H1 (cell line): Measurements from ENCODE around the gene ZSCAN29. TPM values are rescaled to one million over a fixed set of nuclear protein-coding genes. Genes with fewer than 3 reads are reported as not detected.

Source experiments
- CTCF ChIA-PET: fragments of 300-600 bp; sonication (Branson Sonifier 250); formaldehyde crosslinking; loops from one replicate; lab custom pipeline; 2021; ENCODE audit not compliant: partially characterized antibody; lab: Charles Lee
- POLR2A ChIA-PET: fragments of 300-600 bp; sonication (Branson Sonifier 250); formaldehyde crosslinking; loops from one replicate; lab custom pipeline; 2021; ENCODE audit warnings: inconsistent platforms; ENCODE audit not compliant: partially characterized antibody; lab: Charles Lee
- DNase-seq, 2 experiments: peaks; one replicate each; pipeline versions ENCODE4 v3.0.0 to v3.0.0-alpha.2; 2010 to 2022; ENCODE audit warnings: low spot score in 2 of 2, low read depth in 1 of 2, mixed read lengths in 1 of 2
- FAIRE-seq: peaks from 2 replicates; lab custom pipeline; 2011; peaks lifted over from hg19 to GRCh38; lab: Jason Lieb, UNC
- H2AFZ ChIP-seq: 2 replicates; pipeline ENCODE4 v1.8.1; 2012; ENCODE audit warnings: low read length, inconsistent platforms
- H2AK5ac ChIP-seq: 2 replicates; pipeline ENCODE4 v1.6.1; 2013; ENCODE audit warnings: low read depth, low read length
- H2BK120ac ChIP-seq: replicated peaks from 2 replicates; pipeline ENCODE3; 2013; ENCODE audit warnings: low read depth, low read length, inconsistent platforms
- H2BK12ac ChIP-seq: 2 replicates; pipeline ENCODE4 v1.6.1; 2013; ENCODE audit warnings: low read depth, low read length
- H2BK15ac ChIP-seq: 2 replicates; pipeline ENCODE4 v1.6.1; 2013; ENCODE audit warnings: low read length
- H2BK20ac ChIP-seq: 2 replicates; pipeline ENCODE4 v1.6.1; 2013; ENCODE audit warnings: low read length
- H2BK5ac ChIP-seq: 2 replicates; pipeline ENCODE4 v1.6.1; 2013; ENCODE audit warnings: low read depth, low read length
- H3K14ac ChIP-seq: 2 replicates; pipeline ENCODE4 v1.6.1; 2013; ENCODE audit warnings: inconsistent platforms; ENCODE audit not compliant: insufficient read length
- H3K18ac ChIP-seq: 2 replicates; pipeline ENCODE4 v1.6.1; 2013; ENCODE audit warnings: low read length; ENCODE audit errors: extremely low read depth
- H3K23ac ChIP-seq: 2 replicates; pipeline ENCODE4 v1.6.1; 2013; ENCODE audit warnings: inconsistent platforms; ENCODE audit not compliant: insufficient read length
- H3K23me2 ChIP-seq: 2 replicates; pipeline ENCODE4 v1.6.1; 2013; ENCODE audit warnings: low read depth, low read length
- H3K27ac ChIP-seq: 2 replicates; pipeline ENCODE4 v1.6.1; 2011; ENCODE audit warnings: low read depth, low read length, inconsistent platforms
- H3K27me3 ChIP-seq, 4 experiments: replicated peaks in 1 of 4; 1 replicate in 1 of 4; 2 replicates in 3 of 4; pipeline versions ENCODE4 v1.6.1 to v1.8.1; 2011 to 2013; ENCODE audit warnings: low read length in 3 of 4, mild to moderate bottlenecking in 3 of 4, inconsistent platforms in 2 of 4, mixed read lengths in 2 of 4, moderate library complexity in 1 of 4; ENCODE audit not compliant: control insufficient read depth in 3 of 4, insufficient read depth in 3 of 4; ENCODE audit errors: extremely low read depth in 1 of 4
- H3K36me3 ChIP-seq, 4 experiments: 2 replicates each; pipeline versions ENCODE4 v1.6.1 to v1.8.1; 2011 to 2013; ENCODE audit warnings: mild to moderate bottlenecking in 4 of 4, low read length in 3 of 4, moderate library complexity in 2 of 4, control low read depth in 1 of 4, inconsistent platforms in 1 of 4; ENCODE audit not compliant: insufficient read depth in 4 of 4, control insufficient read depth in 2 of 4
- H3K4ac ChIP-seq: replicated peaks from 2 replicates; pipeline ENCODE3; 2013; ENCODE audit warnings: low read length, low read depth, mixed read lengths, inconsistent platforms; ENCODE audit not compliant: insufficient read length
- H3K4me1 ChIP-seq, 4 experiments: replicated peaks in 1 of 4; 1 replicate in 1 of 4; 2 replicates in 3 of 4; pipeline versions ENCODE4 v1.6.1 to v1.8.1; 2011 to 2013; ENCODE audit warnings: low read length in 3 of 4, inconsistent platforms in 2 of 4, mixed read lengths in 1 of 4; ENCODE audit not compliant: insufficient read depth in 4 of 4, control insufficient read depth in 3 of 4
- H3K4me2 ChIP-seq, 2 experiments: 2 replicates each; pipeline versions ENCODE4 v1.6.1 to v1.8.1; 2011 to 2013; ENCODE audit warnings: low read depth in 2 of 2, low read length in 2 of 2, control low read depth in 1 of 2, inconsistent platforms in 1 of 2, mild to moderate bottlenecking in 1 of 2; ENCODE audit not compliant: insufficient read depth in 1 of 2
- H3K4me3 ChIP-seq, 4 experiments: fragments of 200-600, 300-600 bp in 1 of 4; sonication (generic), shearing (Covaris generic), sonication (Bioruptor Twin) in 1 of 4; 2 replicates each; pipeline versions ENCODE4 v1.5.1 to v1.8.1; 2011 to 2016; ENCODE audit warnings: low read length in 4 of 4, low read depth in 3 of 4, control low read depth in 2 of 4, inconsistent platforms in 2 of 4, mild to moderate bottlenecking in 2 of 4, mixed read lengths in 1 of 4, moderate library complexity in 1 of 4; ENCODE audit not compliant: insufficient read depth in 2 of 4; ENCODE audit errors: extremely low read depth in 1 of 4
- H3K56ac ChIP-seq: replicated peaks from 2 replicates; pipeline ENCODE3; 2013; ENCODE audit warnings: low read depth, mild to moderate bottlenecking, mixed read lengths, low read length, inconsistent platforms; ENCODE audit not compliant: insufficient read length
- H3K79me1 ChIP-seq: 2 replicates; pipeline ENCODE4 v1.6.1; 2013; ENCODE audit warnings: low read depth, low read length, control low read depth
- H3K79me2 ChIP-seq, 2 experiments: 2 replicates each; pipeline versions ENCODE4 v1.6.1 to v1.8.1; 2012 to 2013; ENCODE audit warnings: low read length in 2 of 2, mild to moderate bottlenecking in 2 of 2, inconsistent platforms in 1 of 2; ENCODE audit not compliant: insufficient read depth in 2 of 2, control insufficient read depth in 1 of 2
- H3K9ac ChIP-seq, 4 experiments: replicated peaks in 1 of 4; 1 replicate in 1 of 4; 2 replicates in 3 of 4; pipeline versions ENCODE4 v1.6.1 to v1.8.1; 2011 to 2013; ENCODE audit warnings: low read depth in 3 of 4, low read length in 3 of 4, control low read depth in 2 of 4, mild to moderate bottlenecking in 2 of 4, moderate library complexity in 2 of 4, inconsistent platforms in 1 of 4; ENCODE audit errors: extremely low read depth in 1 of 4
- H3K9me3 ChIP-seq, 2 experiments: 2 replicates each; pipeline versions ENCODE4 v1.6.1 to v1.8.1; 2012 to 2013; ENCODE audit warnings: mild to moderate bottlenecking in 2 of 2, moderate library complexity in 2 of 2, control low read depth in 1 of 2, inconsistent platforms in 1 of 2, low read depth in 1 of 2, low read length in 1 of 2, mixed read lengths in 1 of 2; ENCODE audit not compliant: insufficient read depth in 2 of 2
- H4K20me1 ChIP-seq, 2 experiments: replicated peaks in 1 of 2; 2 replicates each; pipeline versions ENCODE3 to v1.8.1; 2011 to 2013; ENCODE audit warnings: inconsistent platforms in 2 of 2, low read length in 2 of 2, mild to moderate bottlenecking in 1 of 2; ENCODE audit not compliant: insufficient read depth in 2 of 2, control insufficient read depth in 1 of 2
- H4K5ac ChIP-seq: 2 replicates; pipeline ENCODE4 v1.6.1; 2013; ENCODE audit warnings: low read length, low read depth, mixed read lengths, inconsistent platforms; ENCODE audit not compliant: insufficient read length
- H4K8ac ChIP-seq: 2 replicates; pipeline ENCODE4 v1.8.0; 2013; ENCODE audit warnings: mild to moderate bottlenecking, moderate library complexity, low read length, inconsistent platforms; ENCODE audit not compliant: insufficient read depth; ENCODE audit errors: extremely low read depth
- H4K91ac ChIP-seq: replicated peaks from 2 replicates; pipeline ENCODE3; 2013; ENCODE audit warnings: low read length, mixed read lengths, inconsistent platforms; ENCODE audit not compliant: insufficient read length
- WGBS, 2 experiments: shearing (Covaris generic) in 1 of 2; methylation state at CpG; one replicate each; pipeline versions ENCODE4 v1.1.6 to v1.1.7; 2013 to 2015; ENCODE audit warnings: low lambda C conversion rate in 2 of 2, mixed read lengths in 2 of 2, inconsistent platforms in 1 of 2, low coverage in 1 of 2, missing lambda C conversion rate in 1 of 2; ENCODE audit not compliant: insufficient replicate concordance in 2 of 2, insufficient coverage in 1 of 2, insufficient read length in 1 of 2; ENCODE audit errors: extremely low coverage in 1 of 2, missing lambda C conversion rate in 1 of 2; 5-methylcytosine and 5-hydroxymethylcytosine counted together
- polyA plus RNA-seq, 7 experiments: library from polyadenylated mRNA; depleted of rRNA in 3 of 7; stranded (reverse) in 5 of 7; unstranded in 2 of 7; fragments of >200 nt in 5 of 7; fragments of 200-250 nt in 2 of 7; gene quantifications; 1 replicate in 5 of 7; 2 replicates in 1 of 7; 4 replicates in 1 of 7; pipeline versions ENCODE4 v1.2.1 to v1.2.3, GENCODE V29; 2011 to 2013; ENCODE audit warnings: missing spikeins in 2 of 7, mixed read lengths in 2 of 7
- total RNA-seq: library from RNA; stranded (reverse); fragmentation: NEBNext Ultra II Directional; extraction: Animal tissue kit (Norgen Biotek cat#: 25700); gene quantifications from 2 replicates; pipeline ENCODE4 v1.2.1, GENCODE V29; 2021
- TF ChIP-seq, protein P1 (sequence below): IDR thresholded peaks from 2 replicates; pipeline ENCODE4 v1.6.1; 2012; ENCODE audit warnings: low read length, inconsistent platforms

Gene ZSCAN29
- total and polyA plus RNA-seq, 2 of the 8 experiments (the other 6 are each of a cell fraction or from before 2014, with no cell fraction given): 6.4 to 41.3 TPM

DNA sequence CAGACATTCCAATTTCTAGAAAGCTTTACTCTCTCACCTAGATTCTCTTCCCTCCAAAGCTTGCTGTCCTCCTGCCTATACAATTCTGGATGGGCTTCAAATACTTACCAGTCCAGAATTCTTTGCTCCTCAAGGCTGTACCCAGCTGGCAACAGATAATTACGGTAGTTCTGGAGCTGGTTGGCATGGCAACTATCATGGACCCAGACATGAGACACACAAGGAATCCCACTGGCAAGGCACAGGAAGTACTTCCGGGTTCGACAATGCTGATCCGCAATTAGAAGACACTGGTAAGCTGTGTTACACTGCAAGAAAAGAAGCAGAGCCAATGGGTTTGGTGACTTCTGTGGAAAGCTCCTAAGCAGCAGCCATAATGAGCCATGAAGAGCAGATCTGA lies 37.9 kb upstream of the ZSCAN29 start:
- H3K36me3 ChIP-seq: peaks cover 34 to 93% (median 73%) of the 10 kb centered on the region in 4 experiments
- H3K27ac ChIP-seq: no peak overlapping the region
- H4K5ac ChIP-seq: no peak overlapping the region
- no peak overlapping the region for H2BK12ac ChIP-seq
- H4K8ac ChIP-seq: no peak overlapping the region
- H3K79me1 ChIP-seq: no peaks in the 10 kb centered on the region; the same call in 1 of the 2 replicates
- H3K4me3 ChIP-seq: no peak overlapping the region
- no peak overlapping the region for H3K23ac ChIP-seq
- no peak overlapping the region for H4K91ac ChIP-seq
- FAIRE-seq (no peak), DNase-seq (no peak)
- ChIA-PET POLR2A (interaction anchor here (0.9 to 1.1 kb wide), 2 partner anchors 9 to 11 kb away, joined by 3 read pairs; no protein-coding TSS in a partner anchor), CTCF (no interaction called here)
- no peak overlapping the region for H3K18ac ChIP-seq
- no peak overlapping the region for H2AFZ ChIP-seq
- TF ChIP-seq, protein P1, sequence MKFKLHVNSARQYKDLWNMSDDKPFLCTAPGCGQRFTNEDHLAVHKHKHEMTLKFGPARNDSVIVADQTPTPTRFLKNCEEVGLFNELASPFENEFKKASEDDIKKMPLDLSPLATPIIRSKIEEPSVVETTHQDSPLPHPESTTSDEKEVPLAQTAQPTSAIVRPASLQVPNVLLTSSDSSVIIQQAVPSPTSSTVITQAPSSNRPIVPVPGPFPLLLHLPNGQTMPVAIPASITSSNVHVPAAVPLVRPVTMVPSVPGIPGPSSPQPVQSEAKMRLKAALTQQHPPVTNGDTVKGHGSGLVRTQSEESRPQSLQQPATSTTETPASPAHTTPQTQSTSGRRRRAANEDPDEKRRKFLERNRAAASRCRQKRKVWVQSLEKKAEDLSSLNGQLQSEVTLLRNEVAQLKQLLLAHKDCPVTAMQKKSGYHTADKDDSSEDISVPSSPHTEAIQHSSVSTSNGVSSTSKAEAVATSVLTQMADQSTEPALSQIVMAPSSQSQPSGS: no peak
- H2BK5ac ChIP-seq: no peak overlapping the region
- H3K27me3 ChIP-seq: no peaks in the 10 kb centered on the region
- H3K56ac ChIP-seq: no peak overlapping the region
- H3K4me1 ChIP-seq: no peaks in the 10 kb centered on the region
- H3K14ac ChIP-seq: no peak overlapping the region
- H3K4me2 ChIP-seq: no peak overlapping the region
- 93% methylated on average over 4 of the region's 4 CpGs; no CpG with 5 or more reads in 1 of the 2 experiments for WGBS, 2 experiments
- H3K9ac ChIP-seq: no peak overlapping the region
- H3K4ac ChIP-seq: no peak overlapping the region
- peaks cover 5 to 6% of the 10 kb centered on the region in 2 experiments for H4K20me1 ChIP-seq
- no peaks in the 10 kb centered on the region for H3K23me2 ChIP-seq
- no peak overlapping the region for H2BK20ac ChIP-seq
- no peak overlapping the region for H2AK5ac ChIP-seq
- no peak overlapping the region for H2BK120ac ChIP-seq
- no peaks in the 10 kb centered on the region for H3K79me2 ChIP-seq
- H3K9me3 ChIP-seq: no peaks in the 10 kb centered on the region
- H2BK15ac ChIP-seq: no peak overlapping the region
